GM10847 (cell line): ENCODE results near the gene CLK2.

ENCODE experiments used
- POLR2A ChIP-seq: IDR thresholded peaks from 2 replicates; pipeline ENCODE4 v1.6.1; 2011; ENCODE audit not compliant: insufficient read length; ENCODE audit errors: extremely low read depth

The CLK2 gene

DNA sequence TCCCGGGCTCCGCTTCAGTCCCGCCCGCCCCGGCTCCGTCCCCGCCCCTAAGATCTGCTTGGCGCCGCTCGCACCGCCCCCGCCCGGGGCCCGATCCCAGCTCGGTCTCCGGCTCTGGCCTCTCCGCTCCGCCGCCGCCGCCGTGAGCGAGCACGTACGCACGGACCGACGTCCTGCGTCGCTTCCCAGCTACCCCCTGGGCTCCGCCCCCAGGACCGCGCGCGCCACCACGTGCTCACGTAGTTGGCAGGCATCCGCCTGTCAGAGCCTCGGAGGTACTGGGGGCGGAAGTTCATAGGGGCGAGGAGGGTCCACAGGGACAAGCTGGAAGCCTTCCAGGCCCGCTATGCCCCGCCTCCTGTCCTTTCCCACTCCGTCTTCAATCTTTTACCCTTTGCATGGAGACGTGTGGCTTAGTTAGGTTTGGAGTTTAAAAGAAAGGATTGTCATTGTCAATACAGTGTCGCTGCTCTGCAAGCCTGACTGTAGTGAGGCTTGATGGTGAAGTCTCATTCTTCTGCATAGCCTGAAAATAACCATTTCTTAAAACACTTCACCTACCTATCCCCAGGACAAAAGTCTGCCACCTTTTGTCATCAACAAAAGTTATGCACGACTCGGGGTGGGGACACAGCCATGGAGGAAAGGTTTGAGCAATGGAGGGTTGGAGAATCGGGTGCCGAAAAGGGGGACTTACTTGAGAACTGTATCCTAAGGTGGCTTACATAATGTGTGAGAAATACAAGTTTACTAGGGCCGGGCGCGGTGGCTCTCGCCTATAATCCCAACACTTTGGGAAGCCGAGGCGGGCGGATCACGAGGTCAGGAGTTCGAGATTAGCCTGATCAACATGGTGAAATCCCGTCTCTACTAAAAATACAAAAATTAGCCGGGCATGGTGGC is at the start of gene CLK2:
TSS of gene CLK2 (minus strand) at position 162 of the 903 bp plus-strand sequence. CDS start 2,527 bp downstream, outside the sequence.
- TF ChIP-seq POLR2A = peak; percentile 96

DNA sequence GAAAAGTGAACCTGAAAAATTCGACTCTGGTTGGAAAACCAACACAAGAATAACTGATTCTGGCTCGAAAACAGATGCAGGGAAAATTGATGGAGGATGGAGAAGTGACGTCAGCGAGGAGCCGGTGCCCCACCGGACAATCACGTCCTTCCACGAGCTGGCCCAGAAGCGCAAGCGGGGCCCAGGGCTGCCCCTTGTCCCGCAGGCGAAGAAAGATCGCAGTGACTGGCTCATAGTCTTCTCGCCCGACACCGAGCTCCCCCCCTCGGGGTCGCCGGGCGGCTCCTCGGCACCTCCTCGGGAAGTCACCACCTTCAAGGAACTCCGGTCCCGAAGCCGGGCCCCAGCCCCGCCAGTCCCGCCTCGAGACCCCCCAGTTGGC is 49.3 kb upstream of the CLK2 start:
- TF ChIP-seq POLR2A = no peak

DNA sequence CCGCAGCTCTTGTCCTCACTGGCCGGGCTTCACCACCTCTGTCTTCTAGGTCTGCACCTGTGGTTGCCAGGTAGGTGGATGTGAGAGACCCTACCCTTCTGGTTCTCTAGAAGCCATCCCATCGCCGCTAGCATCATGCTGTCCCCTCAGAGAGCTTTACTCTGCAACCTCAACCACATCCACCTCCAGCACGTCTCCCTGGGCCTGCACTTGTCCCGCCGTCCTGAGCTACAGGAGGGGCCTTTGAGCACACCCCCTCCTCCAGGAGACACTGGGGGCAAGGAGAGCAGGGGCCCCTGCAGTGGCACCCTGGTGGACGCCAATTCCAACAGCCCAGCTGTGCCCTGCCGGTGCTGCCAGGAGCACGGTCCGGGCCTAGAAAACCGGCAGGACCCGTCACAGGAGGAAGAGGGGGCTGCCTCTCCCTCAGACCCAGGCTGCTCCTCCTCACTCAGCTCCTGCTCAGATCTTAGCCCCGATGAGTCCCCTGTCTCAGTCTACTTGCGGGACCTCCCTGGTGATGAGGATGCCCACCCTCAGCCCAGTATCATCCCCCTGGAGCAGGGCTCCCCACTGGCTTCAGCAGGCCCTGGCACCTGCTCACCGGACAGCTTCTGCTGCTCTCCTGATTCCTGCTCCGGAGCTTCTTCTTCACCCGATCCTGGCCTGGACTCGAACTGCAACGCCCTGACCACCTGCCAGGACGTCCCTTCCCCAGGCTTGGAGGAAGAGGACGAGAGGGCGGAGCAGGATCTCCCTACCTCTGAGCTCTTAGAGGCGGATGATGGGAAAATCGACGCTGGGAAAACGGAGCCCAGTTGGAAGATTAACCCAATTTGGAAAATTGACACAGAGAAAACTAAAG is 48.6 kb upstream of the CLK2 start:
- TF ChIP-seq POLR2A = no peak

DNA sequence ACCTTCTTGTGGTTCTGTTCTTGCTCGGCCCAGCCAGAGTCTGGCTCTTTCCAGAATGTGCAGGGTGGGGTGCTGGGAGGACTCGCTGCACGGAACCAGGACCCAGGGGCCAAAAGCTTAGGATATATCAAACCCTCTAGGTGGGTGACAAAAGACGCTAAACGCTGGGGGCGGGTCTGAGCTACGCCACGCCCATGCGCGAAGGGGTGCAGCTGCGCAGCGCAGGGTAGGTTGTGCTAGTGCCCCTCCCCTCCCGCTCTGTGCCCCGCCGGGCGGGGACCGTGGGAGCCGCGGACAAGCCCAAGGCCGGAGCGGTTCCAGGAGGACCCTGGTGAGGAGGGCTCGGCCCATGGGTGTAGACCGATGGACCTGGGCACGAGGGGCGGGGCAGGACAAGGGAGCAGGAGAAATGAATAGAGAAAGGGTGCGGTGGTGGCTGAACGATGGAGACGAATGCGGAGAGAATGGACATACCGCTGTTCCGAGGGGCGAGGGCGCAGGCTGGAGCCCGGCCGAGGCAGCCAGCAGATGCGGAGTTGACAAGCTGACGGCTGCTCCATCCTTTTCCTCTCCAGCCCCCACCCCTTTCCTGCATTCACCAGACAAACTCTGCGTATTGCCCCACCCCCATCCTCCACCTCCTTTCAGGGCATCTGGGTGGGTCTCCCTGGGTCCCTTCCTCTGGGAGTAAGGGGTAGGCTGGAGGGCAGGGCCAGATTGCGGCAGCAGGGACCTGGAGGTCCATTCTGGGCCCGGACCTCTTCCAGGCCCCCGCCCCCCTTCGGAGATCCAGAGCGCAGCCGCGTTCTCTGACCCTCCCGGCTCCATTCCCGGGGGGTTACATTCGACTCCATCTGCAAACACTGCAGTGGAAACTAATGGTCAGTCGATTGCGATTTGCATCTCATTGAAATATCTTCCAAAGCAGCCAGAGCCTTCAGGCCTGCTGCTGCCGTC is 47.6 kb upstream of the CLK2 start, which contains the start of gene RUSC1:
TSS of gene RUSC1 (plus strand) at position 234 of the 957 bp plus-strand sequence. CDS start 880 bp downstream, outside the sequence.
- peak; percentile 31 for TF ChIP-seq POLR2A

DNA sequence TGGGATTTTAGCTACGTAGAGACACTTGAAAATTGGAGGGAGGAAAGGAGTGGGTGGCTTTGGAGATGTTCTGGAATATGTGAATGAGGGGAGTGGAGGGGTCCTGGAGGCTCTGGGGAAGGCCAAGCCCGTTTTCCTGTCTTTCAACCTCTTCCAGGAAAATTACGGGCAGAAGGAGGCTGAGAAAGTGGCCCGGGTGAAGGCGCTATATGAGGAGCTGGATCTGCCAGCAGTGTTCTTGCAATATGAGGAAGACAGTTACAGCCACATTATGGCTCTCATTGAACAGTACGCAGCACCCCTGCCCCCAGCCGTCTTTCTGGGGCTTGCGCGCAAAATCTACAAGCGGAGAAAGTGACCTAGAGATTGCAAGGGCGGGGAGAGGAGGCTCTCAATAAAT is 46.9 kb upstream of the CLK2 start:
- no peak for TF ChIP-seq POLR2A

DNA sequence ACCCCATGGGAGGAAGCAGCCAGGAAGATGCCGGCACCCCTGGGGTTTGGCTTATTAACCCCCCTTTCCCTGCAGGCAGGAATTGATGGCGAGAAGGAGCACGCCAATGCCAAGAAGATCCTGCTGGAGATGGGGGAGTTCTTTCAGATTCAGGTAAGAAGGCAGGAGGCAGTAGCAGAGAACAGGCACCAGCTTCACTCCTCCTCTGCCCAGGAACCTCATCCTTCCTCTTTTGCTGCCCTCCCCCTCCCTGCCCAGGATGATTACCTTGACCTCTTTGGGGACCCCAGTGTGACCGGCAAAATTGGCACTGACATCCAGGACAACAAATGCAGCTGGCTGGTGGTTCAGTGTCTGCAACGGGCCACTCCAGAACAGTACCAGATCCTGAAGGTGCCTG is 46.2 kb upstream of the CLK2 start:
- no peak for TF ChIP-seq POLR2A

DNA sequence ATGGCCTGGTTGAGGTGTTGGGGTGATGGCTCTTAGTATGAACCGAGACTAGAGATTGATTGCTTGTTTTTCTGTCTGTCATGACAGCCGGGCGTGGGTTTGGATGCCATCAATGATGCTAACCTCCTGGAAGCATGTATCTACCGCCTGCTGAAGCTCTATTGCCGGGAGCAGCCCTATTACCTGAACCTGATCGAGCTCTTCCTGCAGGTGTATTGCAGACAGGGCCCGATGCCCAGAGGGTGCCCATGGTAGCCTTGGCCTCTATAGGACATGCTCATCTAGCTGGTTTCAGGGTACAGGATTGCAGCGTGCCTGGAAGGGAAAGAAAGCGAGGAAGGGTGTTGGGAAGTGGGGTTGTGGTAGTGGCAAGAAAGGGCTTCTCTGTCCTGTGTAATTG is 44.8 kb upstream of the CLK2 start:
- no peak for TF ChIP-seq POLR2A

DNA sequence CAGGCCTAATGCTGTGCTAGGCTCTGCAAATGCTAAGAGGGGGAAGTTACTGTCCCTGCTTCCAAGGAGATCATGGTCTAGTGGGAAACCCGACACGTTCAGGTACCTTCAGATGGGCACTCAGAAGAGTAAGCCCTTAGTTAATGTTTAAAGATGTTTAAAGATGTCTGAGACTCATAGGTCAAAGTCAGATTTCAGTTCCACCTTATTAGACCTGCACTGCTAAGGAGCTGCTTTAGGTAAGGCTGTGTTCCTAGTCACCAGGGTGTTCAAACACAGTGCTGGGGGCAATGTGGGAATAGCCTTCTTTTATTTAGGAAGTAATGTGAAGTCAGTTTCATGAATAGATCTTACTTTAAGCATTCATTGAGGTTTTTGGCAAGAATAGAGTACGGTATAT is 43.6 kb upstream of the CLK2 start:
- TF ChIP-seq POLR2A = no peak

DNA sequence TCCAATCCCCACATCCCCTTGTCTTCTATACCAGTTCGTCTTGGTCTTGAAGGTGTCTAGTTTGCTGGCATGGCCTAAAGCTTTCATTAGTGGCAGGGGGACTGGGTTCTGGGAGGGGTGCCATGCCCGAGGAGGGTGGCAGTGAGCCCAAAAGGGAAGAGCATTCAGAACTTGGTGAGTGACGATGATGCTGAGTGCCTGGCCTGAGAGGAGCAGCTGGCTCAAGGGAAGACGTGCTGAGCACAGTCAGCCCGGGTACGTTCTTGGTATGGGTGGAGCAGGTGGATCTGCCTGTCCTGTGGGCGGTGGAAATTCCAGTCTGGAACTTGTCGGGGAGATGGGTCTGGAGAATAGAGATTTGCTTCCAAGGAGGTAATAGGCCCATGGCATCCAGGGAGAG is 40.0 kb upstream of the CLK2 start:
- no peak for TF ChIP-seq POLR2A

DNA sequence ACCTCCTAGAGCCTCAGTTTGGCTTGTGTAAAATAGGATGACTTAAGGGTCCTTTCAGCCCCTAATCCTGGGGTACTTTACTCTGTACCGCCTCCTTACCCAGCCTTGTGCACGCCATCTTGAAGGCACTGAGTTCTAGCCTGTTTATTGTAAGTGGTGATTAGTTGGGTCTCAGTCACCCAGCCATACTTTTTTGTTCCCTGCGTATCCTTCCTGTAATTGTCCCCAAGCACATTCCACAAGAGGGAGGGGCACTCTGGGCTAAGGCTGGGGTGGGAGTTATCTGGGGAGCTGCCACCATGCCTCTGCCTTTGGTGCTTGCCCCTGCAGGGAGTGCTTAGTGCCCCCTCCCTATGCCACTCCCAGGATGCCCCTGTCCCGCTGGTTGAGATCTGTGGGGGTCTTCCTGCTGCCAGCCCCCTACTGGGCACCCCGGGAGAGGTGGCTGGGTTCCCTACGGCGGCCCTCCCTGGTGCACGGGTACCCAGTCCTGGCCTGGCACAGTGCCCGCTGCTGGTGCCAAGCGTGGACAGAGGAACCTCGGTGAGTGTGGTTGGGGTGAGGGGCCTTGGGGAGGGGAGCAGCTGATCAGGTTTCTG is 36.2 kb upstream of the CLK2 start:
- no peak for TF ChIP-seq POLR2A

DNA sequence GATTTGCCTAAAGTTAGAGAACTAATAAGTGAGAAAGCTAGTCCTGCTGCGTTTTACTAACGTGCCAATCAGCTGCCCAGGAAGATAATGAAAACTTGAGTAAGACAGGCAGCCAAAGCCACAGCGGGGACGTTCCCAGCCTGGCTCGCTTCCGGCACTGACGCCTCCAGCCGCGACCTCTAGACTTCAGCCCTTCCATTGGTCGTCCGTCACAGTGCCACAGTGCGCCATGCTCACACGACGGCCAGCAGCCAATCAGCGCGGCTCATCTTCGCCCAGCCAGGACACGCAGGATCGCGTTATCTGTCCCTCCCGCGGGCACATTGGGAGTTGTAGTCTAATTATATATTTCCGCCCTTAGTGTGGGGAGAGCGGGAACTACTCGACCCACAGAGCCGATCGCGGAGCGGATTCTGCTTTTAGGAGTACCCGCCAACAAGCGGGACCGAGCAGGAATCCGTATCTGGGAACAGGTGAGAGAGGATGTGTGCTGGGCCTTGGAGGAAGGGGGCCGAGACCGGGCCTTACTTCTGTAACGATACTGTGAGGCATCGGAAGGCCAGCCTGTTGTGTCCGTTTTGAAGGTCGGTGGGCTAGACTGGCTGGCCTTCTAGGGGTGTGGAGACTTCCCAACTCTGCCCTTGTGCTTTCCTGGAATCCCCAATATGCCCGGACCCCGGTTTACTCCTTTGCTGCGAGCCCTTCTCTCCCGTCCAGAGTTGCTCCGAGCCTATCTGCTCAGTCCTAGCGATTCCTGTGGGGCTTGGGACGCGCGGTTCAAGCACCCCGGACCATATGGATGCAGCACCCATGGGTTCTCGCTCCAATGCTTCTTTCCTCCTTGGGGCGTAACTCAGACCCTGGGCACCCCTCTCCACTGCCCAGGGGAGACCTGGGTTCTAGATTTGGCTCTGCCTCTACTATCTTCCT is 35.5 kb upstream of the CLK2 start, which contains the start of gene FDPS:
TSS of gene FDPS (plus strand) at position 374 of the 930 bp plus-strand sequence. CDS start 924 bp downstream, outside the sequence.
- peak; percentile 86 for TF ChIP-seq POLR2A

DNA sequence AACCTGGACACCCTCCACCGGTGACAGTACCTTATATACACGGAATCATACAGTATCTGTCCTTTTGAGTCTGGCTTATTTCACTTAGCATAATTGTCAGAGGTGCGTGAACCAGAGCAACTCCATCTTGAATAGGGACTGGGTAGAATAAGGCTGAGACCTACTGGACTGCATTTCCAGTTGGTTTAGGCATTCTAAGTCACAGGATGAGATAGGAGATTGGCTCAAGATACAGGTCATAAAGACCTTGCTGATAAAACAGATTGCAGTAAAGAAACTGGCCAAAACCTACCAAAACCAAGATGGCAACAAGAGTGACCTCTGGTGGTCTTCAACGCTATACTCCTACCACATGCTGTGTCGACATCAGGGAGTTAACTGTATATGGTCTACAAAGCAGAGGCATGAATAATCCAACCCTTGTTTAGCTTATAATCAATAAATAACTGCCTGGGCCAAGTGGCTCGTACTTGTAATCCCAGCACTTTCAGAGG is 34.0 kb upstream of the CLK2 start:
- no peak for TF ChIP-seq POLR2A

DNA sequence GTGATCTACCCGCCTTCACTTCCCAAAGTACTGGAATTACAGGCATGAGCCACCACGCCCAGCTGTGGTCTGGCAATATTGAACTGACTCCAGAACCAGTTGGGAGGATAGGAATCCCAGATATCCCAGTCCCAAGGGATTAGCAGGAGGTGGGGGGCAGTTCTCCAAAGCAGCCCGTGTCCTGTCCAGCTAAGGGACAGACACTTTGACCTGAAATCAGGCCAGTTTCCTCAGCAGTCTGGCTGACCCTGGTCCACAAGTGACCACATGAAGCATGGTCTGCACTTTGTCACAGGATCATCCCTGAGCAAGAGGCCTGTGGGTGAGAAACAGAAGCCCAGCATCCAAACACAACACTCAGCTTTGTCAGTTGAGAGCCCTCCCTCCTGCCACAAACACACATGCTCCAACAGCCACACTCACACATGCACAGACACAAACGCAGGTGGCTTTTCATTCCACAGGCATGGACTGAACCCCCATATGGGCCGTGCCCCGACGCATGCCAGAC is 32.6 kb upstream of the CLK2 start:
- TF ChIP-seq POLR2A = no peak
